Esophagus muscularis mucosa (tissue), 4 donors: ENCODE measurements around the gene LACTBL1. TPM values are rescaled to one million over a fixed set of nuclear protein-coding genes. Genes with fewer than 3 reads are reported as not detected.
"Not testable (repeated sequence)": the region's sequence is repeated elsewhere in the genome, so short reads cannot be mapped to it uniquely, and the experiment has no call there.

Experiments used
- DNase-seq: peaks from one replicate; pipeline ENCODE4 v3.0.0-alpha.2; 2017; ENCODE audit errors: extremely low spot score
- H3K27ac ChIP-seq, 4 donors: fragments of 200-600 bp; sonication (generic); replicated peaks in 1 of 4; 1 replicate in 3 of 4; 2 replicates in 1 of 4; pipeline ENCODE4 v1.5.1; 2016 to 2019; ENCODE audit warnings: mild to moderate bottlenecking in 1 of 4
- H3K27me3 ChIP-seq, 4 donors: fragments of 200-600 bp; sonication (generic); one replicate each; pipeline versions ENCODE4 v1.5.1 to v1.6.0; 2016 to 2019
- H3K36me3 ChIP-seq, 4 donors: fragments of 200-600 bp; sonication (generic); one replicate each; pipeline ENCODE4 v1.5.1; 2016 to 2019
- H3K4me1 ChIP-seq, 4 donors: fragments of 200-600 bp; sonication (generic); one replicate each; pipeline ENCODE4 v1.5.1; 2016 to 2019
- H3K4me3 ChIP-seq, 4 donors: fragments of 200-600 bp; sonication (generic); 1 replicate in 2 of 4; 2 replicates in 2 of 4; pipeline ENCODE4 v1.5.1; 2016 to 2019; ENCODE audit warnings: mild to moderate bottlenecking in 4 of 4, moderate library complexity in 1 of 4
- H3K9me3 ChIP-seq, 4 donors: fragments of 200-600 bp; sonication (generic); 1 replicate in 3 of 4; 2 replicates in 1 of 4; pipeline ENCODE4 v1.5.1; 2016 to 2019
- EP300 ChIP-seq: sonication (generic); formaldehyde crosslinking; IDR thresholded peaks from one replicate; pipeline ENCODE4 v1.6.1; 2017; ENCODE audit warnings: antibody characterized with exemption
- POLR2A ChIP-seq: fragments of 450-650 bp; IDR thresholded peaks from one replicate; pipeline ENCODE4 v1.6.1; 2017; ENCODE audit warnings: antibody characterized with exemption, moderate library complexity, mild to moderate bottlenecking, low read depth
- POLR2AphosphoS5 ChIP-seq, 2 donors: sonication (generic); formaldehyde crosslinking; IDR thresholded peaks; one replicate each; pipeline ENCODE4 v1.6.1; 2017; ENCODE audit warnings: antibody characterized with exemption in 2 of 2
- WGBS: methylation state at CpG from one replicate; pipeline ENCODE4 v1.1.5; 2018; 5-methylcytosine and 5-hydroxymethylcytosine counted together
- intact Hi-C: fragments of 100-400 bp; cut with DNase I; formaldehyde crosslinking; loops from one replicate; pipeline ENCODE4 v1.15.1; 2023
- total RNA-seq, 4 donors: library from RNA; depleted of rRNA; stranded (reverse); fragments of >200 nt; gene quantifications; one replicate each; pipeline versions ENCODE4 v1.1.0 to v1.2.1, GENCODE V29; 2016
- TF ChIP-seq, protein P1 (sequence below), 3 experiments: fragments of 200-600 bp in 2 of 3; fragments of 450-650 bp in 1 of 3; sonication (generic) in 2 of 3; IDR thresholded peaks; one replicate each; pipeline ENCODE4 v1.5.1; 2017 to 2019; ENCODE audit warnings: antibody characterized with exemption in 3 of 3, mild to moderate bottlenecking in 2 of 3, moderate library complexity in 1 of 3

The LACTBL1 gene
- total RNA-seq, 4 donors from 2014 or later = not detected

DNA sequence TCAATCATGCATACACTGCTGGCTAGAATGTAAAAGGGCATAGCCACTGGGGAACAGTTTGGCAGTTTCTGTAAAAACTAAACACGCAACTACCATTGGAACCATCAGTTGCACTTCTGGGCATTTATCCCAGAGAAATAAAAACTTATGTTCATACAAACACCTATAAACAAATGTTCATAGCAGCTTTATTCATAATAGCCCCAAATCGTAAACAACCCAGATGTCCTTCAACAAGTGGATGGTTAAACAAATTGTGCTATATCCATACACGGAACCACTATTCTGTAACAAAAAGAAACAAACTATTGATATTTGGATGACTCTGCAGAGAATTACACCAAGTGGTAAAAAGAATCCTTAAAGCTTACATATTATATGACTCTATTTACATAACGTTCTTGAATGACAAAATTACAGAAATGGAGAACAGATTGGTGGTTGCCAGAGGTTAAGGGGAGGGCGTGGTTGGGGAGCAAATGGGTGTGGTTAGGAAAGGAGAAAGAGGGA lies 22.8 kb downstream of the LACTBL1 start:
- DNase-seq = no peak
- intact Hi-C loops = no loop called here
- Histone ChIP-seq H3K4me1 (peaks cover 0 to 10% (median 9%) of the 10 kb centered on the region in 4 donors), H3K9me3 (no peaks in the 10 kb centered on the region), H3K27me3 (peaks cover 0 to 66% (median 21%) of the 10 kb centered on the region in 4 donors), H3K36me3 (no peaks in the 10 kb centered on the region), H3K27ac (no peak overlapping the region), H3K4me3 (no peak overlapping the region)
- TF ChIP-seq POLR2AphosphoS5 (IDR thresholded peaks at IDR 0.05) (no peak), EP300 (no peak), POLR2A (no peak)
- TF ChIP-seq, protein P1, sequence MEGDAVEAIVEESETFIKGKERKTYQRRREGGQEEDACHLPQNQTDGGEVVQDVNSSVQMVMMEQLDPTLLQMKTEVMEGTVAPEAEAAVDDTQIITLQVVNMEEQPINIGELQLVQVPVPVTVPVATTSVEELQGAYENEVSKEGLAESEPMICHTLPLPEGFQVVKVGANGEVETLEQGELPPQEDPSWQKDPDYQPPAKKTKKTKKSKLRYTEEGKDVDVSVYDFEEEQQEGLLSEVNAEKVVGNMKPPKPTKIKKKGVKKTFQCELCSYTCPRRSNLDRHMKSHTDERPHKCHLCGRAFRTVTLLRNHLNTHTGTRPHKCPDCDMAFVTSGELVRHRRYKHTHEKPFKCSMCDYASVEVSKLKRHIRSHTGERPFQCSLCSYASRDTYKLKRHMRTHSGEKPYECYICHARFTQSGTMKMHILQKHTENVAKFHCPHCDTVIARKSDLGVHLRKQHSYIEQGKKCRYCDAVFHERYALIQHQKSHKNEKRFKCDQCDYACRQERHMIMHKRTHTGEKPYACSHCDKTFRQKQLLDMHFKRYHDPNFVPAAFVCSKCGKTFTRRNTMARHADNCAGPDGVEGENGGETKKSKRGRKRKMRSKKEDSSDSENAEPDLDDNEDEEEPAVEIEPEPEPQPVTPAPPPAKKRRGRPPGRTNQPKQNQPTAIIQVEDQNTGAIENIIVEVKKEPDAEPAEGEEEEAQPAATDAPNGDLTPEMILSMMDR (IDR thresholded peaks at IDR 0.05) = no peak
- WGBS = 50% methylated on average over 5 of the region's 5 CpGs

DNA sequence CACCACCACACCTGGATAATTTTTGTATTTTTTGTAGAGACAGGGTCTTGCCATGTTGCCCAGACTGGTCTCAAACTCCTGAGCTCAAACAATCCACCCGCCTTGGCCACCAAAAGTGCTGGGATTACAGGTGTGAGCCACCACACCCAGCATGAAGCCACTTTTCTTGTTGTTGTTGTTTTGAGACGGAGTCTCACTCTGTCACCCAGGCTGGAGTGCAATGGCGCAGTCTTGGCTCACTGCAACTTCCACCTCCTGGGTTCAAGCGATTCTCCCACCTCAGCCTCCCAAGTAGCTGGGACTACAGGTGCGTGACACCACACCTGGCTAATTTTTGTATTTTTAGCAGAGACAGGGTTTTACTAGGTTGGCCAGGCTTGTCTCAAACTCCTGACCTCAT lies 27.5 kb downstream of the LACTBL1 start:
- H3K27ac ChIP-seq, H3K4me3 ChIP-seq, DNase-seq, intact Hi-C loops, H3K9me3 ChIP-seq, H3K36me3 ChIP-seq, H3K4me1 ChIP-seq: not testable (repeated sequence)
- 100% methylated on average over 4 of the region's 5 CpGs for WGBS
- H3K27me3 ChIP-seq = peaks cover 0 to 28% (median 0%) of the 10 kb centered on the region in 4 donors

DNA sequence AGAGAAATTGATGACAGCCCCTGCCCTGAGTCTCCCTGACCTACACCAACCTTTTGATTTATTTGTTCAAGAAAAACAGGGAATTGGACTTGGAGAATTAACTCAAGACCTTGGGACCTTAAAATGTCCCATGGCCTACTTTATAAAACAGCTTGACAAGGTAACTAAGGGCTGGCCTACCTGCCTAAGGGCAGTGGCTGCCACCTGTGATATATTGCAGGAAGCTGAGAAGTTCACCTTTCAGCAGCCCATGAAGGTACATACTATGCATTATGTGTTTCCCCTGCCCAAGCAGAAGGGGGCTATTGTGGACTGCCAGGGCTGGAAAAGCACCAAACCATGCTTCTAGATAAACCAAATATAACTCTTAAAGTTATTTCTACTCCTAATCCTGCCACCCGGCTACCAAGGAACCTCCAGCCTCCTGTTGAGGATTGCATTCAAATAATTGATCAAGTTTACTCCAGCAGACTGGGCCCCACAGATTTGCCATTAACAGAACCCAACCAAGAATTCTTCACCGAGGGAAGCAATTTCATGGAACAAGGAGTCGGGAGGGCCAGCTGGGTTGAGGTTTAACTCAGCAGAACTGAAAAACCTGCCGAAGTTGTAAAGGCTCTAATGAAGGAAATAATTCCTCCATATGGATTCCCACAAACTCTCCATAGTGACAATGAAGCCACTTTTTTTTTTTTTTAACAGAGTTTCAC lies 28.2 kb downstream of the LACTBL1 start:
- H3K27me3 ChIP-seq = peaks cover 0 to 28% (median 0%) of the 10 kb centered on the region in 4 donors
- TF ChIP-seq EP300 (no peak), POLR2AphosphoS5 (IDR thresholded peaks at IDR 0.05) (no peak), POLR2A (no peak)
- TF ChIP-seq, protein P1 (IDR thresholded peaks at IDR 0.05) = no peak
- intact Hi-C loops = no loop called here
- H3K27ac ChIP-seq = no peak overlapping the region
- no peaks in the 10 kb centered on the region for H3K4me1 ChIP-seq
- no peak overlapping the region for H3K4me3 ChIP-seq
- no peak for DNase-seq
- H3K36me3 ChIP-seq = no peaks in the 10 kb centered on the region
- 78% methylated on average over 4 of the region's 4 CpGs for WGBS
- peaks cover 0 to 16% (median 4%) of the 10 kb centered on the region in 4 donors for H3K9me3 ChIP-seq

DNA sequence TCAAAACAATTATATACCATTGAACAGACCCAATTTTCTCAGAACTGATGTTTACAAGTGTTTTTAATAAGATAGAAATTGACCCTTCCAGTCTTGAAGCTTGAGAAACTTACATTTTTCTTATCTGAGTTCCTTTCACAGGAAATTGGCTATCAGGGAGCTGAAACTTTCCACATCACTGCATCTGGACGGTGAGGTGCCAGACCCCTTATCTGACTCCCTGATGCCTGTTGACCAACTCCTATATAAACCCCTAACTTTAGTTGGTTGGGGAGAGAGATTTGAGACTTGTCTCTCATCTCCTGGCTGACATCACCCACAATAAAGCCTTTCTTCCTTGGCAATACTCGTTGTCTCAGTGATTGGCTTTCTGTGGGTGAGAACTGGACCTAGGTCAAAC lies 31.4 kb downstream of the LACTBL1 start:
- no peak for DNase-seq
- no peaks in the 10 kb centered on the region for H3K4me1 ChIP-seq
- H3K4me3 ChIP-seq = no peak overlapping the region
- WGBS = 91% methylated on average over 2 of the region's 2 CpGs
- peaks cover 0 to 18% (median 0%) of the 10 kb centered on the region in 4 donors for H3K27me3 ChIP-seq
- H3K36me3 ChIP-seq = no peaks in the 10 kb centered on the region
- intact Hi-C loops = no loop called here
- no peak overlapping the region for H3K27ac ChIP-seq
- no peak for TF ChIP-seq POLR2A
- TF ChIP-seq POLR2AphosphoS5 (IDR thresholded peaks at IDR 0.05) = no peak
- TF ChIP-seq EP300 = no peak
- TF ChIP-seq, protein P1 (IDR thresholded peaks at IDR 0.05) = no peak
- H3K9me3 ChIP-seq = peaks cover 0 to 16% (median 4%) of the 10 kb centered on the region in 4 donors

DNA sequence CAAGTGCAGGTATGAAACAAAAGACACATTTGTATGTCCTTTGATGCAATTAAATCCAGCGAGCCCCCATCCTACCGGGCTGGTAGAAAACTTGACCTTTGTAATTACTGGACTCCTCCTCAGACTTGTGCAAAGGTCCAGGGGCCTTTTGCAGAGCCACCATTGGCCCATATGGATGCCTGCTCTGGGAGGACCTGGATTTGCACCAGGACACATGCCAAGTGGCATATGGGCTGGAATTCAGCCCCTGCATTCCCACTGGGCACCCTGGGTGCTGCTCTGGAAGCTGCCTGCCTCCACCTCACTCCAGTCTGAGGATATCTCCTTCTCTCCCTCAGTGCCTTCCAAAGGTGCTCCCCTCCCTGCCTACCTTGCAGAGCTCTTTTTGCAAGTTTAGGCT lies 36.0 kb downstream of the LACTBL1 start:
- Histone ChIP-seq H3K36me3 (no peaks in the 10 kb centered on the region), H3K4me1 (no peaks in the 10 kb centered on the region), H3K9me3 (peaks cover 0 to 27% (median 8%) of the 10 kb centered on the region in 4 donors), H3K27ac (no peak overlapping the region), H3K27me3 (peaks cover 0 to 6% (median 0%) of the 10 kb centered on the region in 4 donors), H3K4me3 (no peak overlapping the region)
- no peak for TF ChIP-seq POLR2A
- TF ChIP-seq, protein P1 (IDR thresholded peaks at IDR 0.05) = no peak
- TF ChIP-seq EP300 = no peak
- TF ChIP-seq POLR2AphosphoS5 (IDR thresholded peaks at IDR 0.05) = no peak
- intact Hi-C loops = no loop called here
- DNase-seq = no peak
- WGBS = 95% methylated on average over 2 of the region's 2 CpGs
